ENCODE results near the gene ATXN1. TPM values are rescaled to one million over a fixed set of nuclear protein-coding genes. Genes with fewer than 3 reads are reported as not detected.

ATXN1 gene
- polyA plus RNA-seq, 6 donors from 2014 or later: 0.14 to 1.2 (median 0.60) TPM; not detected in 1

DNA sequence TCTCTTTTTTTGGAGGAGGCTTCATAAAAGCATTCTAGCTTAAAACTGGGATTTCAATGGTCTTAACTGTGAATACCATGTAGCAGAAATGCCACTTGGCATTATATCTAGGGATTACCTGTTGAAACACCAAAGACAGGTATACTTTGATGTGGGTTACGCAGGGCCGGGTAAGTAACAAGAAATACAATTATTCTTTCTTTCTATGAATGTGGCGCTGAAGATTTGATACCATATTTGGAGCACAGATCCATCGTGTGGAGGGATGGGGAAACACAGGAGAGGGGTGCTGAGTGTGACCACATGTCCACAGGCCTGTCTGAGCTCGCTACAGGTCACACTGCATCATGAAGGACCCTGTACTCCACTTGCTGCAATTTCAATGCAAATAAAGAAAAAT, 265.1 kb downstream of the ATXN1 start:
- H3K27me3 Mint-ChIP-seq: no peaks in the 10 kb centered on the region
- H3K27ac Mint-ChIP-seq: no peak overlapping the region
- ATAC-seq (ENCODE audit: low read depth in 2 of 2) (no peak), DNase-seq (no peak)
- peaks cover 0 to 22% (median 9%) of the 10 kb centered on the region in 7 donors for H3K9me3 Mint-ChIP-seq
- H3K4me3 Mint-ChIP-seq: no peak overlapping the region
- peaks cover 5 to 15% (median 11%) of the 10 kb centered on the region in 3 donors for H3K4me1 Mint-ChIP-seq
- no peaks in the 10 kb centered on the region for H3K36me3 Mint-ChIP-seq

GRCh38 chr6:16494793-16495192, 266.5 kb downstream of the ATXN1 start:
- H3K27me3 Mint-ChIP-seq: peaks cover 0 to 5% (median 0%) of the 10 kb centered on the region in 3 donors
- ATAC-seq (ENCODE audit: low read depth in 2 of 2) (peak; percentile 30 to 68), DNase-seq (no peak)
- no peak overlapping the region for H3K27ac Mint-ChIP-seq
- peaks cover 5 to 15% (median 11%) of the 10 kb centered on the region in 3 donors for H3K4me1 Mint-ChIP-seq
- H3K36me3 Mint-ChIP-seq: no peaks in the 10 kb centered on the region
- no peak overlapping the region for H3K4me3 Mint-ChIP-seq
- H3K9me3 Mint-ChIP-seq: peaks cover 0 to 16% (median 6%) of the 10 kb centered on the region in 7 donors

GRCh38 chr6:16493802-16494201, 267.5 kb downstream of the ATXN1 start:
- ATAC-seq (ENCODE audit: low read depth in 2 of 2): no peak
- H3K4me1 Mint-ChIP-seq: peaks cover 5 to 15% (median 11%) of the 10 kb centered on the region in 3 donors

GRCh38 chr6:16493112-16493511, 268.1 kb downstream of the ATXN1 start:
- ATAC-seq (ENCODE audit: low read depth in 2 of 2): no peak
- H3K9me3 Mint-ChIP-seq: peaks cover 0 to under 1% (median 0%) of the 10 kb centered on the region in 7 donors
- peak overlapping the region in 1 of 6 donors; percentile 26 for H3K27ac Mint-ChIP-seq
- H3K27me3 Mint-ChIP-seq: peaks cover 0 to 12% (median 0%) of the 10 kb centered on the region in 3 donors
- no peaks in the 10 kb centered on the region for H3K36me3 Mint-ChIP-seq
- peaks cover 5 to 15% (median 11%) of the 10 kb centered on the region in 3 donors for H3K4me1 Mint-ChIP-seq
- H3K4me3 Mint-ChIP-seq: no peak overlapping the region
- no peak for DNase-seq

More at GRCh38 chr6:16493802-16494201, 267.5 kb downstream of the ATXN1 start:
- no peak overlapping the region for H3K27ac Mint-ChIP-seq
- H3K9me3 Mint-ChIP-seq: peaks cover 0 to 6% (median 0%) of the 10 kb centered on the region in 7 donors
- peak overlapping the region in 1 of 8 donors; percentile 36 for H3K4me3 Mint-ChIP-seq
- H3K36me3 Mint-ChIP-seq: no peaks in the 10 kb centered on the region
- H3K27me3 Mint-ChIP-seq: peaks cover 0 to 12% (median 0%) of the 10 kb centered on the region in 3 donors
- DNase-seq: no peak

- Mint-ChIP-seq H3K4me1 (peaks cover 5 to 15% (median 11%) of the 10 kb centered on the region in 3 donors), H3K9me3 (no peaks in the 10 kb centered on the region), H3K27me3 (peaks cover 0 to 12% (median 0%) of the 10 kb centered on the region in 3 donors), H3K4me3 (no peak overlapping the region), H3K36me3 (no peaks in the 10 kb centered on the region), H3K27ac (no peak overlapping the region)
- DNase-seq (no peak), ATAC-seq (ENCODE audit: low read depth in 2 of 2) (no peak)
Observed at GRCh38 chr6:16491666-16492313, 269.5 kb downstream of the ATXN1 start.

DNA sequence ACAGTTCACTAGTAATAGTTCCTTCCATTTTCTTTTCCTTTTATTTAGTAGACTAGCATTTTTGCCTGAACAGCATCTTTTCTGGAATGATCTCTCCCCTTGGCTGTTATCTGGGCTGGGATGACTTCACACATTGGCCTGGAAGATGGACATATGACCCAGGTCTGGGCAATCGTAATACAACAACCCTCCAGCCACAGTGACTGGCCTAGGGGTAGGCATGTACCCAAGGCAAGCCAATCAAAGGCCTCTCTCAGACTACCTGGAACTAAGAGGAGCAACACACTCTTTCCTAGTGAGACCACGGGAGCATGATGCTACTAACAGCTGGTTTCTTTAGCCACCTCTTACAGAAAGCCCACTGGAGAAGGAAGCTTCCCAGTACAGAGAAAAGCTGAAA, 270.6 kb downstream of the ATXN1 start:
- DNase-seq: no peak
- ATAC-seq (ENCODE audit: low read depth in 2 of 2): no peak
- H3K27me3 Mint-ChIP-seq: peaks cover 0 to 12% (median 0%) of the 10 kb centered on the region in 3 donors
- no peak overlapping the region for H3K27ac Mint-ChIP-seq
- no peaks in the 10 kb centered on the region for H3K9me3 Mint-ChIP-seq
- H3K4me3 Mint-ChIP-seq: no peak overlapping the region
- no peaks in the 10 kb centered on the region for H3K36me3 Mint-ChIP-seq
- H3K4me1 Mint-ChIP-seq: peaks cover 5 to 15% (median 11%) of the 10 kb centered on the region in 3 donors

- no peak for ATAC-seq (ENCODE audit: low read depth in 2 of 2)
- H3K9me3 Mint-ChIP-seq: no peaks in the 10 kb centered on the region
- no peaks in the 10 kb centered on the region for H3K36me3 Mint-ChIP-seq
- no peak for DNase-seq
- peaks cover 5 to 9% (median 6%) of the 10 kb centered on the region in 3 donors for H3K4me1 Mint-ChIP-seq
- H3K27me3 Mint-ChIP-seq: peaks cover 0 to 12% (median 0%) of the 10 kb centered on the region in 3 donors
- no peak overlapping the region for H3K27ac Mint-ChIP-seq
- H3K4me3 Mint-ChIP-seq: no peak overlapping the region
Observed at GRCh38 chr6:16488813-16489212, 272.4 kb downstream of the ATXN1 start.

- H3K36me3 Mint-ChIP-seq: no peaks in the 10 kb centered on the region
- H3K9me3 Mint-ChIP-seq: no peaks in the 10 kb centered on the region
- no peak overlapping the region for H3K4me3 Mint-ChIP-seq
- peaks cover 0 to 12% (median 0%) of the 10 kb centered on the region in 3 donors for H3K27me3 Mint-ChIP-seq
- H3K27ac Mint-ChIP-seq: no peak overlapping the region
- DNase-seq (no peak), ATAC-seq (ENCODE audit: low read depth in 2 of 2) (no peak)
- peaks cover 4 to 5% (median 4%) of the 10 kb centered on the region in 3 donors for H3K4me1 Mint-ChIP-seq
Observed at GRCh38 chr6:16487996-16488674, 273.1 kb downstream of the ATXN1 start.

GRCh38 chr6:16486661-16487060, 274.6 kb downstream of the ATXN1 start:
- Mint-ChIP-seq H3K4me3 (no peak overlapping the region), H3K27me3 (peaks cover 0 to 13% (median 0%) of the 10 kb centered on the region in 3 donors), H3K4me1 (no peaks in the 10 kb centered on the region), H3K9me3 (peaks cover 0 to 8% (median 0%) of the 10 kb centered on the region in 7 donors), H3K27ac (no peak overlapping the region), H3K36me3 (no peaks in the 10 kb centered on the region)
- DNase-seq (no peak), ATAC-seq (ENCODE audit: low read depth in 2 of 2) (no peak)

DNA sequence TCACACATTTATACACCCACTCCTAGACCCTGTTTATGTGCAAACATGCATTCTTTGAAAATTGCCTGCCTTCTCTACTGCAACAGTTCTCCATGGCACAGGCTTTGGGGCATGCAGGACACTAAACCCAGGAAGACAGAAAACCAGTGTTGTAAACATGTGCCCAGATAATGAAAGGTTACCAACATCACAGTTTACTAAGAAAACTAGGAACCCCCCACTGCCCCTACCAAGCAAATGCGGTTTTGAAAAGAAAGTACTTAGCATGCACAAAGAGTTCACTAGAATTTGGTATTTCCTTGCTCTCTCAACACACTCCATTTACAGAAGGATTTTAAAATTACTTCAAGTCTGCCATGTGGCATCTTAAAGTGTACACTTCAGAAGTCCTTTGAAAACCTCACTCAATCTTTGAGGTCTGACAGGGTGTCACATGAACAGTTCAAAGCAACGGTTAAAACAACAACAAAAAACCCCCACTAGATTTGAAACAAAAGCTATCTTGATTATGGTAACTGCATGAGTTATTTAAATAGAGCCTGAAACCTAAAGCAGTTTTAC, 277.9 kb downstream of the ATXN1 start:
- peaks cover 0 to 8% (median 0%) of the 10 kb centered on the region in 7 donors for H3K9me3 Mint-ChIP-seq
- DNase-seq: no peak
- peaks cover 0 to 8% (median 0%) of the 10 kb centered on the region in 3 donors for H3K27me3 Mint-ChIP-seq
- no peak overlapping the region for H3K27ac Mint-ChIP-seq
- no peaks in the 10 kb centered on the region for H3K4me1 Mint-ChIP-seq
- ATAC-seq (ENCODE audit: low read depth in 2 of 2): no peak
- no peaks in the 10 kb centered on the region for H3K36me3 Mint-ChIP-seq
- no peak overlapping the region for H3K4me3 Mint-ChIP-seq

- Mint-ChIP-seq H3K27ac (no peak overlapping the region), H3K4me3 (no peak overlapping the region), H3K36me3 (no peaks in the 10 kb centered on the region), H3K4me1 (no peaks in the 10 kb centered on the region), H3K9me3 (peaks cover 0 to 8% (median 0%) of the 10 kb centered on the region in 7 donors), H3K27me3 (peaks cover 0 to 8% (median 0%) of the 10 kb centered on the region in 3 donors)
- no peak for DNase-seq
- ATAC-seq (ENCODE audit: low read depth in 2 of 2): no peak
Observed at GRCh38 chr6:16482702-16483314, 278.5 kb downstream of the ATXN1 start.

DNA sequence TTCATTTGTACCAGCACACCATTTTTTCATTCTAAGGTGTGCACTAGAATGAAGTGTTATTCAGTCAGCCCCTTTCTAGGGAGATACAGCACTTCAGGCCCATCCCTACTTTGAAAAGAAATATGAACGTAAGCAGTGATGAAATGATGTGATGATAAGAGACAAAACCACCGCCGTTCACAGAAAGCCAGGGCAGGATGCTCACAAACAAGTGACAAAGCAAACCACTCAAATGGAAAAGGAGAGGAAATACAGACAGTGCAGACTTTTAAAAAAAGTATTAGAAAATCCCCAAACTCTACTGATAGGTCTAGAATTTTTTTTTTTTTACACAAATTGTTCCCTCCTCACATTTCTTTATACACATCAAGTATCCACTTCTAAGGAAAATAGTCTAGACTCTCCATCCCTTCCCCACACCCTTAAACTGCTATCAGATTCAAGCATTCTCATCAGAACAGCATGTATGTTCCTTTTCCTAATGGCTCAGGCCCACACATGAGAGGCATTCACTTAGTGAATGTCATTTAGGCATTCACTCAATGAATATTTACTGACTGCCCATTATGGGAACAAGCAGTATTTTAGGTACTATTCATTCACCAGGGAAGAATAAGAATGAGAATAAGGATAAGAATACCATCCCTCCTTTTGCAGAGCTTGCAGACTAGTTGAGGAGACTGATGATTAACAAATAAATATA, 279.4 kb downstream of the ATXN1 start:
- ATAC-seq (ENCODE audit: low read depth in 2 of 2): peak; percentile 36 to 74
- Mint-ChIP-seq H3K27ac (peak overlapping the region in 1 of 6 donors; percentile 0), H3K4me1 (peaks cover 3 to 6% (median 4%) of the 10 kb centered on the region in 3 donors), H3K27me3 (peaks cover 0 to 12% (median 4%) of the 10 kb centered on the region in 3 donors), H3K36me3 (no peaks in the 10 kb centered on the region), H3K4me3 (no peak overlapping the region), H3K9me3 (peaks cover 0 to 8% (median 0%) of the 10 kb centered on the region in 7 donors)
- DNase-seq: no peak

All from naive B cell (primary cell).